HepG2 (cell line): ENCODE results near the gene HSPA1B. TPM values are rescaled to one million over a fixed set of nuclear protein-coding genes. Genes with fewer than 3 reads are reported as not detected.
A peak's percentile ranks its signal among the peaks of the same experiment; 100 is the strongest.

Source experiments
- ARID2 ChIP-seq: sonication (generic); formaldehyde crosslinking; IDR thresholded peaks from 2 replicates; pipeline ENCODE4 v1.8.1; 2022; ENCODE audit warnings: mild to moderate bottlenecking, missing genetic modification reagents, borderline replicate concordance
- FOXA1 ChIP-seq, 2 experiments: fragments of 450-650 bp in 1 of 2; sonication (generic) in 1 of 2; formaldehyde crosslinking in 1 of 2; IDR thresholded peaks; 2 replicates each; pipeline versions ENCODE4 v1.4.0 to v1.6.1; 2016 to 2020; ENCODE audit warnings: missing genetic modification reagents in 1 of 2
- GRHL1 ChIP-seq: sonication (generic); formaldehyde crosslinking; conservative IDR thresholded peaks from 2 replicates; pipeline ENCODE4 v1.8.0; 2022; ENCODE audit warnings: missing genetic modification reagents
- HMG20A ChIP-seq: IDR thresholded peaks from 2 replicates; pipeline ENCODE4 v1.6.1; 2016; ENCODE audit warnings: borderline replicate concordance
- HOXA7 ChIP-seq: sonication (generic); formaldehyde crosslinking; IDR thresholded peaks from 2 replicates; pipeline ENCODE4 v1.8.1; 2022; ENCODE audit warnings: mild to moderate bottlenecking, missing genetic modification reagents, moderate library complexity
- POLR2AphosphoS5 ChIP-seq: IDR thresholded peaks from 2 replicates; pipeline ENCODE4 v1.6.1; 2012; ENCODE audit warnings: low read depth, low read length
- RBFOX2 ChIP-seq: fragments of 200-400 bp; formaldehyde crosslinking; IDR thresholded peaks from 2 replicates; pipeline ENCODE4 v1.6.1; 2017; ENCODE audit warnings: low read depth, mild to moderate bottlenecking, low read length
- ZNF280D ChIP-seq: sonication (generic); formaldehyde crosslinking; IDR thresholded peaks from 2 replicates; pipeline ENCODE4 v1.5.1; 2020; ENCODE audit warnings: mild to moderate bottlenecking, missing genetic modification reagents
- ZNF362 ChIP-seq: sonication (generic); formaldehyde crosslinking; IDR thresholded peaks from 2 replicates; pipeline ENCODE4 v1.4.0; 2020; ENCODE audit warnings: missing genetic modification reagents, mild to moderate bottlenecking, borderline replicate concordance
- ZNF737 ChIP-seq: sonication (generic); formaldehyde crosslinking; IDR thresholded peaks from 2 replicates; pipeline ENCODE4 v1.5.0; 2020; ENCODE audit warnings: missing genetic modification reagents, mild to moderate bottlenecking, borderline replicate concordance
- ZNF816 ChIP-seq: sonication (generic); formaldehyde crosslinking; IDR thresholded peaks from 2 replicates; pipeline ENCODE4 v1.8.0; 2022; ENCODE audit warnings: missing genetic modification reagents, mild to moderate bottlenecking, borderline replicate concordance
- polyA plus RNA-seq, 8 experiments: library from polyadenylated mRNA; depleted of rRNA in 3 of 8; stranded (reverse) in 7 of 8; unstranded in 1 of 8; fragments of >200 nt; fragmentation: Illumina TruSeq in 4 of 8; extraction: Trizol in 4 of 8; gene quantifications; 2 replicates each; pipeline versions ENCODE4 v1.2.1 to v1.2.3, GENCODE V29; 2011 to 2016; ENCODE audit warnings: low read depth in 4 of 8, missing spikeins in 1 of 8, mixed read lengths in 1 of 8; ENCODE audit not compliant: insufficient read depth in 1 of 8
- total RNA-seq, 5 experiments: library from RNA; depleted of rRNA; stranded (reverse); fragments of >200 nt; fragmentation: Illumina TruSeq; extraction: Trizol; gene quantifications; 2 replicates each; pipeline ENCODE4 v1.2.3, GENCODE V29; 2016; ENCODE audit warnings: low read depth in 1 of 5
- TF ChIP-seq, protein P1 (sequence below): sonication (generic); formaldehyde crosslinking; IDR thresholded peaks from 2 replicates; pipeline ENCODE4 v1.4.0; 2020; ENCODE audit warnings: missing genetic modification reagents
- TF ChIP-seq, protein P2 (sequence below): sonication (generic); formaldehyde crosslinking; IDR thresholded peaks from 2 replicates; pipeline ENCODE4 v1.5.0; 2020; ENCODE audit warnings: mild to moderate bottlenecking, missing genetic modification reagents, moderate library complexity

The HSPA1B gene
- total and polyA plus RNA-seq, 2 of the 13 experiments (the other 11 are each of a cell fraction or from before 2014, with no cell fraction given), result 26.0 to 186 TPM

DNA sequence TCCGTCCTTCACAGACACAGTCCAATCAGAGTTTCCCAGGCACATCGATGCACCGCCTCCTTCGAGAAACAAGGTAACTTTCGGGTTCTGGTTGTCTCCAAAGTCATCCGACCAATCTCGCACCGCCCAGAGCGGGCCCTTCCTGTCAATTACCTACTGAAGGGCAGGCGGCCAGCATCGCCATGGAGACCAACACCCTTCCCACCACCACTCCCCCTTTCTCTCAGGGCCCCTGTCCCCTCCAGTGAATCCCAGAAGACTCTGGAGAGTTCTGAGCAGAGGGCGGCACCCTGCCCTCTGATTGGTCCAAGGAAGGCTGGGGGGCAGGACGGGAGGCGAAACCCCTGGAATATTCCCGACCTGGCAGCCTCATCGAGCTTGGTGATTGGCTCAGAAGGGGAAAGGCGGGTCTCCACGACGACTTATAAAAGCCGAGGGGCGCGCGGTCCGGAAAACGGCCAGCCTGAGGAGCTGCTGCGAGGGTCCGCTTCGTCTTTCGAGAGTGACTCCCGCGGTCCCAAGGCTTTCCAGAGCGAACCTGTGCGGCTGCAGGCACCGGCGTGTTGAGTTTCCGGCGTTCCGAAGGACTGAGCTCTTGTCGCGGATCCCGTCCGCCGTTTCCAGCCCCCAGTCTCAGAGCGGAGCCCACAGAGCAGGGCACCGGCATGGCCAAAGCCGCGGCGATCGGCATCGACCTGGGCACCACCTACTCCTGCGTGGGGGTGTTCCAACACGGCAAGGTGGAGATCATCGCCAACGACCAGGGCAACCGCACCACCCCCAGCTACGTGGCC, at the start of gene HSPA1B (continued):
- TF ChIP-seq ZNF280D (CRISPR knock-in tag) (peak; percentile 86; the same call in 1 of the 2 replicates), GRHL1 (CRISPR knock-in tag) (no peak), ZNF362 (CRISPR knock-in tag) (0 out of 2 replicates have a peak, but pooled peaks have one; percentile 40), RBFOX2 (peak; percentile 94), ZNF737 (CRISPR knock-in tag) (0 out of 2 replicates have a peak, but pooled peaks have one; percentile 86), FOXA1 (IDR thresholded peaks at IDR 0.05) (no peak), FOXA1 (CRISPR knock-in tag; IDR thresholded peaks at IDR 0.05) (no peak), HOXA7 (CRISPR knock-in tag) (no peak), ZNF816 (CRISPR knock-in tag) (no peak), HMG20A (CRISPR knock-in tag) (no peak), POLR2AphosphoS5 (peak; percentile 100), ARID2 (CRISPR knock-in tag) (no peak)
- TF ChIP-seq, protein P1, sequence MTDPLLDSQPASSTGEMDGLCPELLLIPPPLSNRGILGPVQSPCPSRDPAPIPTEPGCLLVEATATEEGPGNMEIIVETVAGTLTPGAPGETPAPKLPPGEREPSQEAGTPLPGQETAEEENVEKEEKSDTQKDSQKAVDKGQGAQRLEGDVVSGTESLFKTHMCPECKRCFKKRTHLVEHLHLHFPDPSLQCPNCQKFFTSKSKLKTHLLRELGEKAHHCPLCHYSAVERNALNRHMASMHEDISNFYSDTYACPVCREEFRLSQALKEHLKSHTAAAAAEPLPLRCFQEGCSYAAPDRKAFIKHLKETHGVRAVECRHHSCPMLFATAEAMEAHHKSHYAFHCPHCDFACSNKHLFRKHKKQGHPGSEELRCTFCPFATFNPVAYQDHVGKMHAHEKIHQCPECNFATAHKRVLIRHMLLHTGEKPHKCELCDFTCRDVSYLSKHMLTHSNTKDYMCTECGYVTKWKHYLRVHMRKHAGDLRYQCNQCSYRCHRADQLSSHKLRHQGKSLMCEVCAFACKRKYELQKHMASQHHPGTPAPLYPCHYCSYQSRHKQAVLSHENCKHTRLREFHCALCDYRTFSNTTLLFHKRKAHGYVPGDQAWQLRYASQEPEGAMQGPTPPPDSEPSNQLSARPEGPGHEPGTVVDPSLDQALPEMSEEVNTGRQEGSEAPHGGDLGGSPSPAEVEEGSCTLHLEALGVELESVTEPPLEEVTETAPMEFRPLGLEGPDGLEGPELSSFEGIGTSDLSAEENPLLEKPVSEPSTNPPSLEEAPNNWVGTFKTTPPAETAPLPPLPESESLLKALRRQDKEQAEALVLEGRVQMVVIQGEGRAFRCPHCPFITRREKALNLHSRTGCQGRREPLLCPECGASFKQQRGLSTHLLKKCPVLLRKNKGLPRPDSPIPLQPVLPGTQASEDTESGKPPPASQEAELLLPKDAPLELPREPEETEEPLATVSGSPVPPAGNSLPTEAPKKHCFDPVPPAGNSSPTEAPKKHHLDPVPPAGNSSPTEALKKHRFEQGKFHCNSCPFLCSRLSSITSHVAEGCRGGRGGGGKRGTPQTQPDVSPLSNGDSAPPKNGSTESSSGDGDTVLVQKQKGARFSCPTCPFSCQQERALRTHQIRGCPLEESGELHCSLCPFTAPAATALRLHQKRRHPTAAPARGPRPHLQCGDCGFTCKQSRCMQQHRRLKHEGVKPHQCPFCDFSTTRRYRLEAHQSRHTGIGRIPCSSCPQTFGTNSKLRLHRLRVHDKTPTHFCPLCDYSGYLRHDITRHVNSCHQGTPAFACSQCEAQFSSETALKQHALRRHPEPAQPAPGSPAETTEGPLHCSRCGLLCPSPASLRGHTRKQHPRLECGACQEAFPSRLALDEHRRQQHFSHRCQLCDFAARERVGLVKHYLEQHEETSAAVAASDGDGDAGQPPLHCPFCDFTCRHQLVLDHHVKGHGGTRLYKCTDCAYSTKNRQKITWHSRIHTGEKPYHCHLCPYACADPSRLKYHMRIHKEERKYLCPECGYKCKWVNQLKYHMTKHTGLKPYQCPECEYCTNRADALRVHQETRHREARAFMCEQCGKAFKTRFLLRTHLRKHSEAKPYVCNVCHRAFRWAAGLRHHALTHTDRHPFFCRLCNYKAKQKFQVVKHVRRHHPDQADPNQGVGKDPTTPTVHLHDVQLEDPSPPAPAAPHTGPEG (CRISPR knock-in tag), result peak; percentile 56; the same call in 1 of the 2 replicates
- TF ChIP-seq, protein P2, sequence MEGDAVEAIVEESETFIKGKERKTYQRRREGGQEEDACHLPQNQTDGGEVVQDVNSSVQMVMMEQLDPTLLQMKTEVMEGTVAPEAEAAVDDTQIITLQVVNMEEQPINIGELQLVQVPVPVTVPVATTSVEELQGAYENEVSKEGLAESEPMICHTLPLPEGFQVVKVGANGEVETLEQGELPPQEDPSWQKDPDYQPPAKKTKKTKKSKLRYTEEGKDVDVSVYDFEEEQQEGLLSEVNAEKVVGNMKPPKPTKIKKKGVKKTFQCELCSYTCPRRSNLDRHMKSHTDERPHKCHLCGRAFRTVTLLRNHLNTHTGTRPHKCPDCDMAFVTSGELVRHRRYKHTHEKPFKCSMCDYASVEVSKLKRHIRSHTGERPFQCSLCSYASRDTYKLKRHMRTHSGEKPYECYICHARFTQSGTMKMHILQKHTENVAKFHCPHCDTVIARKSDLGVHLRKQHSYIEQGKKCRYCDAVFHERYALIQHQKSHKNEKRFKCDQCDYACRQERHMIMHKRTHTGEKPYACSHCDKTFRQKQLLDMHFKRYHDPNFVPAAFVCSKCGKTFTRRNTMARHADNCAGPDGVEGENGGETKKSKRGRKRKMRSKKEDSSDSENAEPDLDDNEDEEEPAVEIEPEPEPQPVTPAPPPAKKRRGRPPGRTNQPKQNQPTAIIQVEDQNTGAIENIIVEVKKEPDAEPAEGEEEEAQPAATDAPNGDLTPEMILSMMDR (CRISPR knock-in tag), result peak; percentile 29
